HCT116 (cell line): ENCODE results near the gene PGM2. TPM values are rescaled to one million over a fixed set of nuclear protein-coding genes. Genes with fewer than 3 reads are reported as not detected.

Source experiments
- ATAC-seq: fragments of 200-7000 bp; cut with Tn5 transposase; 2 replicates; pipeline ENCODE4 v1.9.1; 2020; ENCODE audit warnings: mild to moderate bottlenecking, moderate library complexity
- BruUV-seq: library from RNA; stranded (reverse); fragments of 400-500 nt; replicated peaks from 2 replicates; lab custom pipeline; 2021; lab: Mats Ljungman, UMichigan
- CTCF ChIA-PET: fragments of 300-600 bp; sonication (Branson Sonifier 250); formaldehyde crosslinking; loops from one replicate; lab custom pipeline; 2021; ENCODE audit warnings: antibody characterized with exemption; lab: Charles Lee
- POLR2A ChIA-PET: fragments of 300-600, 350-600 bp; sonication (Branson Sonifier 250); formaldehyde crosslinking; loops from one replicate; lab custom pipeline; 2021; ENCODE audit warnings: antibody characterized with exemption; lab: Charles Lee
- RAD21 ChIA-PET, 2 experiments: fragments of 300-600 bp; sonication (Branson Sonifier 250); formaldehyde crosslinking; loops; one replicate each; lab custom pipeline; 2023; ENCODE audit warnings: low total read pairs in 2 of 2; ENCODE audit not compliant: uncharacterized antibody in 2 of 2, unreplicated experiment in 2 of 2, low non-redundant PET in 1 of 2; lab: Charles Lee
- DNase-seq: peaks from one replicate; pipeline ENCODE4 v3.0.0-alpha.2; 2010; ENCODE audit warnings: low read depth, low spot score
- H2AFZ ChIP-seq: fragments of 200-600 bp; shearing (Covaris generic), sonication (generic); 2 replicates; pipeline ENCODE4 v1.6.1; 2017; ENCODE audit warnings: low read depth, mixed run types, mixed read lengths, antibody characterized with exemption, low read length; ENCODE audit not compliant: poor library complexity, severe bottlenecking
- H3K27ac ChIP-seq: 2 replicates; pipeline ENCODE4 v1.5.1; 2012; ENCODE audit warnings: low read depth, low read length
- H3K27me3 ChIP-seq: fragments of 200-600 bp; sonication (generic); 2 replicates; pipeline ENCODE4 v1.6.1; 2016; ENCODE audit warnings: mixed run types, low read length, mixed read lengths; ENCODE audit not compliant: insufficient read depth
- H3K36me3 ChIP-seq, 2 experiments: fragments of 200-500 bp in 1 of 2; fragments of 200-600 bp in 1 of 2; sonication (Bioruptor generic) in 1 of 2; sonication (generic) in 1 of 2; 2 replicates each; pipeline versions ENCODE4 v1.5.1 to v1.6.1; 2014 to 2016; ENCODE audit warnings: low read length in 2 of 2, inconsistent platforms in 1 of 2, mixed read lengths in 1 of 2, mixed run types in 1 of 2; ENCODE audit not compliant: insufficient read depth in 2 of 2, control insufficient read depth in 1 of 2
- H3K4me1 ChIP-seq, 2 experiments: fragments of 200-600 bp in 1 of 2; sonication (generic) in 1 of 2; 2 replicates each; pipeline versions ENCODE4 v1.5.1 to v1.6.1; 2012 to 2017; ENCODE audit warnings: low read length in 2 of 2, inconsistent platforms in 1 of 2, mild to moderate bottlenecking in 1 of 2, mixed read lengths in 1 of 2, mixed run types in 1 of 2, moderate library complexity in 1 of 2; ENCODE audit not compliant: insufficient read depth in 2 of 2, control insufficient read depth in 1 of 2
- H3K4me2 ChIP-seq: fragments of 200-600 bp; sonication (generic); 2 replicates; pipeline ENCODE4 v1.6.1; 2017; ENCODE audit warnings: mixed run types, low read length, mixed read lengths
- H3K4me3 ChIP-seq, 2 experiments: fragments of 200-600 bp in 1 of 2; sonication (generic) in 1 of 2; replicated peaks in 1 of 2; 2 replicates each; pipeline ENCODE4 v1.5.1; 2011 to 2016; ENCODE audit warnings: low read length in 2 of 2, control low read depth in 1 of 2, low read depth in 1 of 2, mild to moderate bottlenecking in 1 of 2, mixed read lengths in 1 of 2, mixed run types in 1 of 2
- H3K79me2 ChIP-seq: fragments of 200-600 bp; sonication (generic); 2 replicates; pipeline ENCODE4 v1.6.1; 2017; ENCODE audit warnings: mild to moderate bottlenecking, mixed run types, low read length, moderate library complexity, mixed read lengths; ENCODE audit not compliant: insufficient read depth
- H3K9ac ChIP-seq: fragments of 200-600 bp; sonication (generic); 2 replicates; pipeline ENCODE4 v1.6.1; 2016; ENCODE audit warnings: low read length, mixed read lengths
- H3K9me2 ChIP-seq: fragments of 200-600 bp; sonication (generic), shearing (Covaris generic); 2 replicates; pipeline ENCODE4 v1.6.1; 2017; ENCODE audit warnings: mixed run types, mild to moderate bottlenecking, moderate library complexity; ENCODE audit not compliant: insufficient read depth
- H3K9me3 ChIP-seq, 2 experiments: fragments of 200-500 bp in 1 of 2; fragments of 200-600 bp in 1 of 2; sonication (Bioruptor generic) in 1 of 2; sonication (generic) in 1 of 2; 2 replicates each; pipeline ENCODE4 v1.6.1; 2014 to 2017; ENCODE audit warnings: low read length in 2 of 2, mixed read lengths in 2 of 2, inconsistent platforms in 1 of 2, low read depth in 1 of 2, mild to moderate bottlenecking in 1 of 2, mixed run types in 1 of 2, moderate library complexity in 1 of 2; ENCODE audit not compliant: control insufficient read depth in 1 of 2, insufficient read depth in 1 of 2
- H4K20me1 ChIP-seq: fragments of 200-600 bp; sonication (generic), shearing (Covaris generic); 2 replicates; pipeline ENCODE4 v1.6.1; 2017; ENCODE audit warnings: mixed run types, mild to moderate bottlenecking, moderate library complexity; ENCODE audit not compliant: insufficient read depth
- ATF3 ChIP-seq: IDR thresholded peaks from 2 replicates; pipeline ENCODE4 v1.6.1; 2012
- CEBPB ChIP-seq: IDR thresholded peaks from 2 replicates; pipeline ENCODE4 v1.6.1; 2012; ENCODE audit warnings: low read depth
- CTCF ChIP-seq, 3 experiments: fragments of 200-600 bp in 1 of 3; sonication (generic) in 1 of 3; IDR thresholded peaks in 2 of 3; conservative IDR thresholded peaks in 1 of 3; 2 replicates each; pipeline ENCODE4 v1.5.1; 2012 to 2017; ENCODE audit warnings: low read depth in 2 of 3, low read length in 2 of 3, antibody characterized with exemption in 1 of 3, borderline replicate concordance in 1 of 3, control low read depth in 1 of 3, mild to moderate bottlenecking in 1 of 3, mixed read lengths in 1 of 3, mixed run types in 1 of 3, moderate library complexity in 1 of 3; ENCODE audit not compliant: insufficient read depth in 1 of 3
- ELF1 ChIP-seq: IDR thresholded peaks from 2 replicates; pipeline ENCODE4 v1.6.1; 2012; ENCODE audit warnings: low read depth, borderline replicate concordance
- EZH2 ChIP-seq: fragments of 200-600 bp; sonication (generic); IDR thresholded peaks from 2 replicates; pipeline ENCODE4 v1.6.1; 2017; ENCODE audit warnings: antibody characterized with exemption, mixed run types
- EZH2phosphoT487 ChIP-seq: fragments of 200-600 bp; IDR thresholded peaks from 2 replicates; pipeline ENCODE4 v1.6.1; 2018; ENCODE audit warnings: antibody characterized with exemption, borderline replicate concordance
- FOSL1 ChIP-seq: IDR thresholded peaks from 2 replicates; pipeline ENCODE4 v1.6.1; 2012; ENCODE audit warnings: low read depth
- JUND ChIP-seq: IDR thresholded peaks from 2 replicates; pipeline ENCODE4 v1.6.1; 2012
- POLR2A ChIP-seq: IDR thresholded peaks from 2 replicates; pipeline ENCODE4 v1.7.0; 2011; ENCODE audit warnings: borderline replicate concordance; ENCODE audit not compliant: insufficient read depth, insufficient read length; ENCODE audit errors: extremely low read depth
- POLR2AphosphoS5 ChIP-seq: IDR thresholded peaks from 2 replicates; pipeline ENCODE4 v1.6.1; 2011; ENCODE audit warnings: mild to moderate bottlenecking, low read depth, low read length, moderate library complexity
- SIN3A ChIP-seq: IDR thresholded peaks from 2 replicates; pipeline ENCODE4 v1.6.1; 2012; ENCODE audit warnings: low read depth
- SP1 ChIP-seq: IDR thresholded peaks from 2 replicates; pipeline ENCODE4 v1.6.1; 2012; ENCODE audit warnings: low read depth
- SRF ChIP-seq: IDR thresholded peaks from 2 replicates; pipeline ENCODE4 v1.6.1; 2012; ENCODE audit warnings: low read depth
- YY1 ChIP-seq: IDR thresholded peaks from 2 replicates; pipeline ENCODE4 v1.6.1; 2011; ENCODE audit warnings: low read length, low read depth, moderate library complexity, mild to moderate bottlenecking; ENCODE audit not compliant: insufficient replicate concordance; ENCODE audit errors: extremely low read depth
- ZBTB33 ChIP-seq: IDR thresholded peaks from 2 replicates; pipeline ENCODE4 v1.6.1; 2011; ENCODE audit warnings: mild to moderate bottlenecking, low read length, moderate library complexity; ENCODE audit not compliant: insufficient replicate concordance; ENCODE audit errors: extremely low read depth
- ZFX ChIP-seq: fragments of 450-650 bp; IDR thresholded peaks from 2 replicates; pipeline ENCODE4 v1.6.1; 2017
- ZNF274 ChIP-seq: fragments of 200-500 bp; sonication (Bioruptor generic); IDR thresholded peaks from 2 replicates; pipeline ENCODE4 v1.6.1; 2014; ENCODE audit warnings: mild to moderate bottlenecking, low read depth, low read length, inconsistent platforms
- intact Hi-C: fragments of 100-400 bp; cut with micrococcal nuclease; formaldehyde crosslinking; loops from 2 replicates; pipeline ENCODE4 v1.10.0; 2022
- total RNA-seq: library from RNA; stranded (reverse); gene quantifications from one replicate; pipeline ENCODE4 v1.2.1, GENCODE V29; 2021; ENCODE audit not compliant: unreplicated experiment

The PGM2 gene
- total RNA-seq, 1 experiment from 2014 or later, result 48.6 TPM

- no peak for DNase-seq
These were observed 63.6 kb downstream of the PGM2 start for GRCh38 chr4:37889849-37890800.

More at GRCh38 chr4:37889849-37890800, 63.6 kb downstream of the PGM2 start:
- intact Hi-C loops, result no loop called here
- Histone ChIP-seq H3K27me3 (no peaks in the 10 kb centered on the region), H4K20me1 (no peaks in the 10 kb centered on the region), H3K9me3 (no peaks in the 10 kb centered on the region), H3K4me1 (peaks cover 4 to 13% of the 10 kb centered on the region in 2 experiments; a peak in 2 of 4 replicates), H3K9me2 (no peaks in the 10 kb centered on the region), H3K9ac (peak overlapping the region; percentile 65), H3K27ac (no peak overlapping the region; the same call in 1 of the 2 replicates), H3K36me3 (0 out of 4 replicates have a peak, but pooled peaks cover 0 to 1% of the 10 kb centered on the region in 2 experiments), H3K4me2 (peak overlapping the region; percentile 83), H3K79me2 (no peaks in the 10 kb centered on the region), H2AFZ (peak overlapping the region; percentile 54), H3K4me3 (peak overlapping the region; percentile 57 to 73)
- peak; percentile 23 for ATAC-seq
- POLR2A ChIA-PET, result interaction anchor here (0.6 kb wide), 1 partner anchor 66 kb away, joined by 3 read pairs; no protein-coding TSS in a partner anchor
- BruUV-seq, result no TSS peak
- CTCF ChIA-PET, result no interaction called here
- TF ChIP-seq SP1, result no peak
- no peak for TF ChIP-seq ATF3
- TF ChIP-seq ZBTB33, result no peak
- no peak for TF ChIP-seq POLR2AphosphoS5
- TF ChIP-seq CTCF (IDR thresholded peaks at IDR 0.05 in 2 of 3, conservative IDR thresholded peaks at IDR 0.05 in 1 of 3; ENCODE audit: borderline replicate concordance in 1 of 3, insufficient read depth in 1 of 3, low read depth in 2 of 3, low read length in 2 of 3), result no peak
- no peak for TF ChIP-seq EZH2
- no peak for TF ChIP-seq ZFX
- TF ChIP-seq SRF, result no peak
- TF ChIP-seq FOSL1, result no peak
- no peak for TF ChIP-seq ZNF274
- no peak for TF ChIP-seq CEBPB
- TF ChIP-seq ELF1, result no peak
- no peak for TF ChIP-seq YY1
- no peak for TF ChIP-seq EZH2phosphoT487
- TF ChIP-seq JUND, result no peak
- TF ChIP-seq SIN3A, result no peak
- TF ChIP-seq POLR2A, result no peak
- RAD21 ChIA-PET, result no interaction called here
